GM10266 (cell line): Measurements from ENCODE around the gene OPRL1.
"Not testable (repeated sequence)": the region's sequence is repeated elsewhere in the genome, so short reads cannot be mapped to it uniquely, and the experiment has no call there.

ENCODE experiments used
- DNase-seq: peaks from one replicate; pipeline ENCODE4 v3.0.0; 2012; ENCODE audit errors: extremely low spot score
- TF ChIP-seq, protein P1 (sequence below): IDR thresholded peaks from 2 replicates; pipeline ENCODE4 v1.5.1; 2012; ENCODE audit warnings: mild to moderate bottlenecking, low read depth; ENCODE audit not compliant: control insufficient read depth, insufficient read depth; ENCODE audit errors: missing control alignments

The OPRL1 gene

DNA sequence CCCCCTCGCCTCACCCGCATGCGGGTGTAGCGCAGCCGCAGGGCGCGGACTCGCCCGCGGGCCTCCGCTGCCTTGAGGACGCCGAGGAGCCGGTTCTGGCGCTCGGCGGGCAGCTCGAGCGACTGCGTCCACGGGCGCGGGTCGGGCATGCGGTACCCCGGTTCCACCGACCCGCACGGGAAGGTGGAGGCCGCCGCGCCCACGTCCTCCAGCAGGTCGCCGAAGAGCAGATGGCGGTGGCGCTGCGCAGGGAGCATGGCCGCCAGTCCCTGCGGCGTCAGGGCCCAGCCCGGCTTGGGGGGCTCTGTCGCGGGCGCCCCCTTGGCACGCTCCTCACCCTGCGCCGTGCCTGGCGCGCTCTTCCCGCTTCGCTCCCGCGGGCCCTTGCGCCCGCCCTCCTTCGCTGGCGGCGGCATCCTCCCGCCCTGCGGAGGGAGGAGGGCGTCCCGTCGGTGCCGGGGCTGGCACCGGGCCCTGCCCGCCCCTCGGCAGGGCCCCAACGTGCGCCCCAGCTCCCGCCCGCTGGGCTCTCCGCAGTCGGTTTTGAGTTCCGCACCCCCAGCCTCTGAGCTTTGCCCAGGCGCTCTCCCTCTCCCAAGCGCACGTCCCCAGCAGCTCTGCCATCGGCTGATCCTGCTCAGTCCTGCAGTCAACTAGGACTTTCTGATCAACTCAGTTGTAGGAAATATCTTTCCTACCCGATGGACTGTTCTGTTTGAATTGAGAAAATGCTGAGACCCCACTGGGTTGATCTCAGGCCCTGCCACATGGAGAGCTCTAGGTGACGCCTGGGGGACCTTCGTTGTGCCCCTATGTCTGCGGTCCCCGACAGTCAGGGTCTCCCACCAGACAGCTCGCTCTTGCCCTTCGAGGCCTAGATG is 4.2 kb downstream of the OPRL1 start, which contains the start of gene LKAAEAR1:
Gene LKAAEAR1, minus strand, starts transcription at position 595 of the 881 bp plus-strand sequence. Its CDS starts 179 bp downstream, at position 416.
- TF ChIP-seq, protein P1, sequence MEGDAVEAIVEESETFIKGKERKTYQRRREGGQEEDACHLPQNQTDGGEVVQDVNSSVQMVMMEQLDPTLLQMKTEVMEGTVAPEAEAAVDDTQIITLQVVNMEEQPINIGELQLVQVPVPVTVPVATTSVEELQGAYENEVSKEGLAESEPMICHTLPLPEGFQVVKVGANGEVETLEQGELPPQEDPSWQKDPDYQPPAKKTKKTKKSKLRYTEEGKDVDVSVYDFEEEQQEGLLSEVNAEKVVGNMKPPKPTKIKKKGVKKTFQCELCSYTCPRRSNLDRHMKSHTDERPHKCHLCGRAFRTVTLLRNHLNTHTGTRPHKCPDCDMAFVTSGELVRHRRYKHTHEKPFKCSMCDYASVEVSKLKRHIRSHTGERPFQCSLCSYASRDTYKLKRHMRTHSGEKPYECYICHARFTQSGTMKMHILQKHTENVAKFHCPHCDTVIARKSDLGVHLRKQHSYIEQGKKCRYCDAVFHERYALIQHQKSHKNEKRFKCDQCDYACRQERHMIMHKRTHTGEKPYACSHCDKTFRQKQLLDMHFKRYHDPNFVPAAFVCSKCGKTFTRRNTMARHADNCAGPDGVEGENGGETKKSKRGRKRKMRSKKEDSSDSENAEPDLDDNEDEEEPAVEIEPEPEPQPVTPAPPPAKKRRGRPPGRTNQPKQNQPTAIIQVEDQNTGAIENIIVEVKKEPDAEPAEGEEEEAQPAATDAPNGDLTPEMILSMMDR = no peak
- no peak for DNase-seq

DNA sequence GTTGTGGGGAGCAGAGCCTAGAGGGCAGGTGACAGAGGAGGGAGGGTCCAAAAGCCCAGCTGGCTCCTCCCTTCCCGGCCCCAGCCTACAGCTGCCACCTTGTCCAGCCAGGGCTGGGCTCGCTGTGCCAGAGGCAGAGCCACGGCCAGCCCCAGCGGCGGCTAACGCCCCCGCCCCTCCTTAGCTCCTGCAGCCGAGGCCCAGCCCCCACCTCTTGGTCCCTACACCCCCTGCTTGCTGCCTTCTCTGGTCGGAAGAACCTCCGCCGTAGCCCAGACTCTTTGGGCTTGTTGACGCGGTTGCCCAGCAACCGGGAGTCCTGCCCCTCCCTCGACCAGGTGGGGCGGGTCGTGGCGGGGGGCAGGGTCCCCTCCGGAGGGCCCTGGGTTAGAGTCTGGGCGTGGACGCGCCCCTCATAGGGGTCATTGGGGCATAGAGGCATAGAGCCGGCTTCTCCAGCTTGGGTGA is 4.8 kb downstream of the OPRL1 start:
- TF ChIP-seq, protein P1 = no peak
- DNase-seq = no peak

DNA sequence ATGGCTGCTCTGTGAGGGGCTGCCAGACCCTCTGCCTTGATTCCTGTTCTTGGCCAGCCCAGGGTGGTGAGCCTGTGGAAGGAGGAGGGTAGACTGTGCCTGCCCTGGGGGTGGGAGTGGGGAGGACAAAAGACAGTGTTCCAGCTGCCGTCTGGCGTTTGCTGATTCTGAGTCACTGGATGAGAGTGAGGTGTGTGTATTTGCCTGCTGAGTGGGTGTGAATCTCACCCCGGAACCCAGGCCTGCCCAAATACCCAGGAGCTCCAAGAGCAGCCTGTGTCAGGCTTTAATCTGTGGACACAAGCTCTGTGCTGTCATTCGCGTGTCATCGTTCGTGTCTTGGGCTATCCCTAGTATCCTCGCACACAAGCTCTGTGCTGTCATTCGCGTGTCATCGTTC is 6.9 kb downstream of the OPRL1 start:
- DNase-seq = no peak

DNA sequence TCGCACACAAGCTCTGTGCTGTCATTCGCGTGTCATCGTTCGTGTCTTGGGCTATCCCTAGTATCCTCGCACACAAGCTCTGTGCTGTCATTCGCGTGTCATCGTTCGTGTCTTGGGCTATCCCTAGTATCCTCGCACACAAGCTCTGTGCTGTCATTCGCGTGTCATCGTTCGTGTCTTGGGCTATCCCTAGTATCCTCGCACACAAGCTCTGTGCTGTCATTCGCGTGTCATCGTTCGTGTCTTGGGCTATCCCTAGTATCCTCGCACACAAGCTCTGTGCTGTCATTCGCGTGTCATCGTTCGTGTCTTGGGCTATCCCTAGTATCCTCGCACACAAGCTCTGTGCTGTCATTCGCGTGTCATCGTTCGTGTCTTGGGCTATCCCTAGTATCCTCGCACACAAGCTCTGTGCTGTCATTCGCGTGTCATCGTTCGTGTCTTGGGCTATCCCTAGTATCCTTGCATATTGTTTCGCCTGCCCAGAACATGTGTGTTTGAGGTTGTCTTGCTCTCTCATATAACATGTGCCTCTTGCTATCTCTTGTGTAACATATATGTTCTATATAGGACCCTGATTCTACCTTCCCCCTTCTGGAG is 7.4 kb downstream of the OPRL1 start:
- not testable (repeated sequence) for DNase-seq

More for the DNA sequence above, 6.9 kb downstream of the OPRL1 start:
- TF ChIP-seq, protein P1 = no peak

DNA sequence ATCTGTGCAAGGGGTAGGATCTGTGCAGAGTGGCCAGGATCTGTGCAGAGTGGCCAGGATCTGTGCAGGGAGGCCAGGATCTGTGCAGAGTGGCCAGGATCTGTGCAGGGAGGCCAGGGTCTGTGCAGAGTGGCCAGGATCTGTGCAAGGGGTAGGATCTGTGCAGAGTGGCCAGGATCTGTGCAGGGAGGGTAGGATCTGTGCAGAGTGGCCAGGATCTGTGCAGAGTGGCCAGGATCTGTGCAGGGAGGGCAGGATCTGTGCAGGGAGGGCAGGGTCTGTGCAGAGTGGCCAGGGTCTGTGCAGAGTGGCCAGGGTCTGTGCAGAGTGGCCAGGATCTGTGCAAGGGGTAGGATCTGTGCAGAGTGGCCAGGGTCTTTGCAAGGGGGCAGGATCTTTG is 8.7 kb downstream of the OPRL1 start:
- not testable (repeated sequence) for DNase-seq

DNA sequence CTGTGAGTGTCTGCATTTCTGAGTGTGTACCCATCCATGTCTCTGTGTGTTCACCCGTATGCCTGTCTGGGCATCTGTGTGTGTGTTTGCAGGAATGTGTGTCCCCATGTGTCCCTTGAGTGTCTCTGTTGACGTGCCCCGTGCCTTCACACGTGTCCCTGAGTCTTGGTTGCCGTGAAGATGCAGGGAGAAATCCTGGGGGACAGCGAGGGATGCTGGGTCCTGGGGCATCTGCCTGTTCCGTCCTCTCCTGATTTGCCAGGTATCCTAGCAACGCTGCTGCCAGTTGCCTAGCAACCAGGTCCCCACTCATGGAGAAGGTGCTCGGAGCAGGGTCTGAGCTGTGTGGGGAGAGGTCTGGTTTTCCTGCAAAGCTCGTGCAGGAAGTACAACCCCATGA is 10.3 kb downstream of the OPRL1 start:
- DNase-seq = no peak
- TF ChIP-seq, protein P1 = no peak

DNA sequence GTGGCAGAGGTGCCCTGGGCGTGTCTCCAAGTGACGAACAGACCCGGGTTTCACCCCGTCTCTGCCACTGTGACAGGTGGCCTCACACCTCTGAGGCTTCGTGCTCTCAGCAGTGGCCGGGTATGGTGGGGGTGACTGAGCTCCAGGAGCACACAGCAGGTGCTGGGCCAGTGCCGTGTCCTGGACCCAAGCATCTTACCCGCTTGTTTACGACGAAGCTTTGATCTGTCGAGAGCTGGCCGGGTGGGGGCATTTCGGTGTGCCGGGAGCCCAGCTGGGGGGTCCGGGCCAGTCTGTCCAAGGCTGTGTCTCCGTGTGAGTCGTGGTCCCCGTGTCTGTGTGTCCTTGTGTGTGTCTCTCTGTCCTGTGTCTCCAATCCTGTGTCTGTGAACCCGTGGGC is 11.5 kb downstream of the OPRL1 start:
- DNase-seq = no peak
- TF ChIP-seq, protein P1 = no peak

DNA sequence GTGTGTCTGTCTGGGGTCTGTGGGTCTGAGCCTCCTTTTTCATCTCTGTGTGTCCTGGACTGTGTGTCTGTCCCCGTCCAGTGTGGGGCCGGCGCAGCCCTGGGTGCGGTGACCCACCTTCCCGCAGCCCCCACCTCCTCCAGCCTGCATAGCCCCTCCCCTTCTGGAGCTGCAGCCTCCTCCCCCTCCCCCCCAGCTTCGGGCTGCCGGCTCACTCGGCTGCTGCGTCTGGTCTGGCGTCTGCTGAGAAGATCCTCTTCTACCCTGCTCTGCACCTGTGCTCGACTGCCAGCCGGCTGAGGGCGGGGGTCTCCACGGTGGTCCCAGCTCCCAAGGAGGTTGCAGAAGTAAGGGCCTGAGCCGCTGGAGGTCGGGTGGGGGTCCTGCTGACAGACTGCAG is 11.9 kb downstream of the OPRL1 start:
- no peak for DNase-seq
- TF ChIP-seq, protein P1 = no peak
